NCI-H345 treated with DMSO at 0.1 percent for 48 hours (cell line): ENCODE results near the gene FPR2.

Experiments used
- DNase-seq: peaks from one replicate; lab custom pipeline; 2025; ENCODE audit not compliant: unreplicated experiment; lab: John Stamatoyannopoulos, UW

FPR2 gene

GRCh38 chr19:51781999-51782398 lies 21.0 kb downstream of the FPR2 start:
- no peak for DNase-seq

- DNase-seq = no peak
Observed at GRCh38 chr19:51783372-51783771, 22.4 kb downstream of the FPR2 start.

- no peak for DNase-seq
Observed at GRCh38 chr19:51784109-51784785, 23.3 kb downstream of the FPR2 start.

- DNase-seq = no peak
Observed at GRCh38 chr19:51784922-51785690, 24.1 kb downstream of the FPR2 start.

GRCh38 chr19:51786646-51787494 lies 25.9 kb downstream of the FPR2 start:
- DNase-seq = no peak

- DNase-seq = no peak
Observed at GRCh38 chr19:51788029-51788428, 27.0 kb downstream of the FPR2 start.

GRCh38 chr19:51789061-51789795 lies 28.2 kb downstream of the FPR2 start:
- DNase-seq = no peak

- DNase-seq = no peak
Observed at GRCh38 chr19:51792932-51793331, 32.0 kb downstream of the FPR2 start.

- no peak for DNase-seq
Observed at GRCh38 chr19:51793994-51794393, 33.0 kb downstream of the FPR2 start.

GRCh38 chr19:51794885-51795490 lies 34.0 kb downstream of the FPR2 start, which contains the start of gene FPR3:
TSS of gene FPR3 (plus strand) at chr19:51795157. CDS start at chr19:51823749, 28,592 bp downstream.
- DNase-seq = no peak

GRCh38 chr19:51796195-51796679 lies 35.3 kb downstream of the FPR2 start:
- DNase-seq = no peak

GRCh38 chr19:51797480-51797879 lies 36.5 kb downstream of the FPR2 start:
- DNase-seq = no peak

GRCh38 chr19:51798062-51798461 lies 37.1 kb downstream of the FPR2 start:
- DNase-seq = no peak

- DNase-seq = no peak
Observed at GRCh38 chr19:51799034-51799773, 38.2 kb downstream of the FPR2 start.

- no peak for DNase-seq
Observed at GRCh38 chr19:51799774-51800472, 38.9 kb downstream of the FPR2 start.

GRCh38 chr19:51800473-51801244 lies 39.7 kb downstream of the FPR2 start:
- no peak for DNase-seq

GRCh38 chr19:51802775-51803174 lies 41.8 kb downstream of the FPR2 start:
- no peak for DNase-seq

- DNase-seq = no peak
Observed at GRCh38 chr19:51803519-51803918, 42.5 kb downstream of the FPR2 start.
